AG04449 (cell line): Measurements from ENCODE around the gene IP6K1.

ENCODE experiments used
- CTCF ChIA-PET: fragments of 350-600 bp; formaldehyde crosslinking; extraction: SDS; loops from one replicate; lab custom pipeline; 2021; ENCODE audit warnings: antibody characterized with exemption; lab: Yijun Ruan, JAX
- POLR2A ChIA-PET: fragments of 400-600, 350-600 bp; formaldehyde crosslinking; extraction: SDS; loops from one replicate; lab custom pipeline; 2020; ENCODE audit warnings: antibody characterized with exemption, inconsistent platforms; lab: Yijun Ruan, JAX
- DNase-seq: peaks from one replicate; pipeline ENCODE4 v3.0.0-alpha.2; 2010; ENCODE audit warnings: low read depth, low spot score
- H3K4me3 ChIP-seq: 2 replicates; pipeline ENCODE4 v1.5.1; 2011; ENCODE audit warnings: low read depth, mild to moderate bottlenecking, control low read depth, low read length
- CTCF ChIP-seq: IDR thresholded peaks from one replicate; pipeline ENCODE4 v1.5.1; 2011; ENCODE audit warnings: mild to moderate bottlenecking, moderate library complexity, low read length, control low read depth, inconsistent platforms; ENCODE audit not compliant: insufficient read depth; ENCODE audit errors: missing control alignments

IP6K1 gene

GRCh38 chr3:49747792-49748480 lies 38.4 kb downstream of the IP6K1 start:
- TF ChIP-seq CTCF, result no peak
- DNase-seq, result no peak
- CTCF ChIA-PET, result interaction anchor here (0.7 to 2.0 kb wide), 3 partner anchors 23 to 91 kb away, joined by 4 to 8 read pairs (median 5); partner anchors contain the start of gene IP6K1
- H3K4me3 ChIP-seq, result no peak overlapping the region
- POLR2A ChIA-PET, result interaction anchor here (0.6 kb wide), 1 partner anchor 431 kb away, joined by 3 read pairs; no protein-coding TSS in a partner anchor

- no peak for DNase-seq
- ChIA-PET POLR2A (no interaction called here), CTCF (no interaction called here)
- H3K4me3 ChIP-seq, result no peak overlapping the region
- TF ChIP-seq CTCF, result no peak
Measured at GRCh38 chr3:49745986-49746385, 40.4 kb downstream of the IP6K1 start.

- no peak for TF ChIP-seq CTCF
- ChIA-PET CTCF (no interaction called here), POLR2A (no interaction called here)
- H3K4me3 ChIP-seq, result no peak overlapping the region
- no peak for DNase-seq
Measured at GRCh38 chr3:49740427-49740826, 45.9 kb downstream of the IP6K1 start.

- ChIA-PET POLR2A (no interaction called here), CTCF (no interaction called here)
- no peak for DNase-seq
- H3K4me3 ChIP-seq, result no peak overlapping the region
- no peak for TF ChIP-seq CTCF
Measured at GRCh38 chr3:49738067-49738713, 48.2 kb downstream of the IP6K1 start.

GRCh38 chr3:49734752-49735151 lies 51.6 kb downstream of the IP6K1 start:
- H3K4me3 ChIP-seq, result no peak overlapping the region
- DNase-seq, result no peak
- ChIA-PET CTCF (interaction anchor here (0.9 kb wide), 1 partner anchor 10 kb away, joined by 3 read pairs; no protein-coding TSS in a partner anchor), POLR2A (no interaction called here)
- no peak for TF ChIP-seq CTCF

- ChIA-PET POLR2A (no interaction called here), CTCF (no interaction called here)
- DNase-seq, result no peak
- no peak for TF ChIP-seq CTCF
- H3K4me3 ChIP-seq, result no peak overlapping the region
Measured at GRCh38 chr3:49733551-49733950, 52.8 kb downstream of the IP6K1 start.
